Endometrial microvascular endothelial cells (primary cell): ENCODE data around the gene ATAT1. TPM values are rescaled to one million over a fixed set of nuclear protein-coding genes. Genes with fewer than 3 reads are reported as not detected.

Source experiments
- in situ Hi-C: cut with HindIII; loops from 2 replicates; pipeline ENCODE4 v1.10.0; 2017; ENCODE audit warnings: low sequenced_read_pairs, low pct_unique_long_range_greater_than_20kb; ENCODE audit errors: inconsistent ontology term
- total RNA-seq: library from RNA; depleted of rRNA; stranded (reverse); fragments of >200 nt; gene quantifications from one replicate; pipeline ENCODE4 v1.2.3, GENCODE V29; 2015; ENCODE audit errors: inconsistent ontology term

Gene ATAT1
- total RNA-seq, 1 donor from 2014 or later: 4.1 TPM

GRCh38 chr6:30678964-30679726 is 52.5 kb downstream of the ATAT1 start:
- in situ Hi-C loops: no loop called here

GRCh38 chr6:30679765-30680535 is 53.3 kb downstream of the ATAT1 start:
- in situ Hi-C loops: loop anchor here (10.0 kb wide), 1 partner anchor 135 kb away; no protein-coding TSS in a partner anchor

DNA sequence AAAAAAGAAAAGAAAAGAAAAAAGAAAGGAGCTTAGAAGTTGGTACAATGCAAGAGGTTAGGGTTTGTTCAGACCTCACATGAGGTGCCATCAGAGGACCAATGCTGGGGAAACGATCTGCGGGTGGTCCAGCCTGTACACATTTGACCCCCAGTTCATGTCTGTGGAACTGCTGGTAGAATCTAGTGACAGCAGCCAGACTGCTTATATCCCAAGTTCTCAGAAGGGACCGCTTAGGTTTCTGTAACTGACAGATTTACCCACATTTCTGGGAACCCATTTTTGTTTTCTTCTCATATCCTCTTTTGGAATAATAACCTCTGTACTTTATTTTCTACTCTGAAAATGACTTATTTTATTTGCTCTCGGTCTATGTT is 55.1 kb downstream of the ATAT1 start:
- in situ Hi-C loops: loop anchor here (10.0 kb wide), 1 partner anchor 137 kb away; no protein-coding TSS in a partner anchor

DNA sequence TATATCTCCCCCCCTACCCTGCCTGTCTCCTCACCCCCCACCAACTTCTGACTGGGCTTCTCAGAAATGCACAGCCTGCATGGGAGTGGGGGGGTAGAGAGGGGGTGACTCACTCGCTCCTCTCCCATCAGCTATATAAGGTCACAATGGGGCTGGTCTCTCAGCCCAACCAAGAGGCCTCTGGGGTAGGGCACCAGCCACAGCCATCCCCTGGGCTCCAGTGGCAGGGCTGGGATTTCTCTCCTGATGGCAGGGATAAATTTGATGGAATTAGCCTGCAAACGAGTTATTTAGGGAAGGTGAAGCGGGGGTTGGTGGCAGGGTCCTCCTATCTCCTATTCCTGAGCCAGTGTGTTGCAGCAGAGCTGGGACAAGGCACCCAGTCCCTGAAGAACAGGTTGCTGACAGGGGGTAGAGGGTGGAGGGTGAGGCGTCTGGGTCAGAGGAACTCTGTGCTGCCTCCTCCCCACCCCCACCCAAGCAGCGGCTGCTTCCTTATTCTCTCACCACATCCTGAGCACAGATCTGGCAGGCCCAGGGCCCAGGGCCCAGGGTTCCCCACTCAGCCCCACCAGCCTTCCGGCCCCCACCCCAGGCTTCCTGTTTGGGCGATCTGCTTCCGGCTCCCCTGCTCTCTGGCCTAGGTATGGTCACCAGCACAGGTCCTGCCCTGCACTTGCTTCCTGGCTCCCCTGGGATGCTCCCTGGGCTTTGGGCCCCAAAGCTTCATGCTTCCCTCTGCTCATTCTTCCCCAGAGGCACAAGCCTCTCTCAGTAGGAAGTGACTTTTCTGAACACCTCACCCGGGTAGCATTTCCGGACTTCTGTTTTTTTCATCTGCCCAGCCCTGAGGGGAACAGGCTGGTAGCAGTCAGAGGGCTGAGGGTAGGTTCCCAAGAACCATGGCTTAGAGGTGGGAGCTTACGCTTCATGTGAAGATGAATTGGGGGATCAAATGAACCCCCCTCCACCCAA is 55.8 kb downstream of the ATAT1 start:
- in situ Hi-C loops: loop anchor here (10.0 kb wide), 1 partner anchor 138 kb away; no protein-coding TSS in a partner anchor

DNA sequence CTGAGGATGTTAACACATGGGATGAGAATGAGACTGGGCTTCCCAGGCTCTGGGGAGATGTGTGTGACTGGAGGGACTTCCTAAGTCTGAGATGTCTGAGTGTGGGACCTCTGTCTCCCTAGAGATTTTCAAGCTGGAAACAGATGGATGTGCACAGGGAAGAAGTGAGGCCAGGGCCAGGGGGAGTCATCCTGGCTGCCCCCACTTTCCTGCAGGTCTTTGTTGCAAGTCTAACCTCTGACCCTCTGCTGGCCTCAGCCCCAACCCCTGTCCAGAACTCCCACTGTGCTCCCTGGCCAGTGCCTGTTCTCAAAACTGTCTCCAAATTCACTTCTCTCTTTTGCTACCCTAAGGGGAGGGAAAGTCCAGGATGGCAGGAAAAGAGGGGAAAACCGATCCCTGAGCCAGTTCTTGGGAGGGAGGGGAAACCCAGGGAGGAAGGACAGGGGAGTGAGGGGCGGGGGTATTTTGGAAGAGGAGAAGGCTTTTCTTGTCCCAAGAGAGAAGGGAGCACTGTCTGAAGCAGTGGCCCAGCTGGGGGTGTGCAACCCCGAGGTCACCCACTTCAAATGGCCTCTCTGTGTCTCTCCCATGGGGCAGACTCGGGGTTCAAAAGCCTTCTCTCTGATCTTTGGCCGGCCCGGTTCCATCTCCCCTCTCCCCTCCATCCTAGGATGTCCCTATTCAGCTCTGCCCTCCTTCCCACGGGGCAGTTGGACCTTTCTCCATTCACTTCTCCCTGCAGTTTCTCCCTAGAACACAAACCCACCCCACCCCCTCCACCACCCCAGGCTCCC is 56.7 kb downstream of the ATAT1 start:
- in situ Hi-C loops: loop anchor here (10.0 kb wide), 1 partner anchor 139 kb away; no protein-coding TSS in a partner anchor

- in situ Hi-C loops: loop anchor here (10.0 kb wide), 1 partner anchor 139 kb away; no protein-coding TSS in a partner anchor
Observed at GRCh38 chr6:30683980-30684338, 57.3 kb downstream of the ATAT1 start.

DNA sequence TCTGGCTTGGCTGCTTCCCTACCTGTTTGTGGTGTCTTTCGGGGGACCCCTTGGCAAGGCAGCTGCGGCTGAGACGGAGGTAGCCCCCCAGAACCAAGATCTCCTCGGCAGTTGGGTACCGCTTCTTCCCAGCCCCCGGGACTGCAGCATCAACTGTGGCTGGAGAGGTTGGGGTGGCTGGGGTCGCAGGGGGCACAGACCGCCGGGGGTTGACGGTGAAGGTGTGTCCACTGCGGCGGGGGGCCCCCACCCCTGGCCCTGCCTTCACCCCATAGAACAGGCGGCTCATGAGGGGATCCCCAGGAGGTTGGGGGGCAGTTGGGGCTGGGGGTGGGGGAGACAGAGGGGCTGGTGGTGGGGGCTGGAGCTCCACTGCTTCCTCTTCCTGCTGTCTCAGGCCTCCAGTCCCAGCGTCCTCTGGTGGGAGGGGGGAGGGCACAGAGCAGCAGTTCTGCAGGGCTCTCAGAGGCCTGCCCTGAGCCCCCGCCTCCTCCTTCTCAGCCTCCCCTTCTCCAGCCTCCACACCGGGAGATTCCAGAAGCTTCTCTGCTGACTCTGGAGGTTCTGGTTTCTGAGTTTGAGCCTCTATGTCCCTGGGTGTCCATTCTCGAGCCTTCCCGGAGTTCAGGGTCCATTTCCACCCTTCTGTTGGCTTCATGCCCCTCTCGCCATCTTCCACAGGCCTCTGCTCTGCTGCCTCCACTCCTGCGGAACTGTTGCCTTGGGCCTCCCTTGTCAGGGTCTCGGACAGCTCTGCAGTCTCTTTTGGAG is 57.9 kb downstream of the ATAT1 start:
- in situ Hi-C loops: loop anchor here (10.0 kb wide), 1 partner anchor 140 kb away; no protein-coding TSS in a partner anchor

- in situ Hi-C loops: loop anchor here (10.0 kb wide), 1 partner anchor 141 kb away; no protein-coding TSS in a partner anchor
Observed at GRCh38 chr6:30685157-30686008, 58.7 kb downstream of the ATAT1 start.

GRCh38 chr6:30686009-30686907 is 59.6 kb downstream of the ATAT1 start, which contains the start of gene PPP1R18:
PPP1R18 (minus strand) TSS chr6:30686645; CDS start chr6:30686018, 627 bp downstream.
- in situ Hi-C loops: loop anchor here (10.0 kb wide), 1 partner anchor 141 kb away; no protein-coding TSS in a partner anchor

DNA sequence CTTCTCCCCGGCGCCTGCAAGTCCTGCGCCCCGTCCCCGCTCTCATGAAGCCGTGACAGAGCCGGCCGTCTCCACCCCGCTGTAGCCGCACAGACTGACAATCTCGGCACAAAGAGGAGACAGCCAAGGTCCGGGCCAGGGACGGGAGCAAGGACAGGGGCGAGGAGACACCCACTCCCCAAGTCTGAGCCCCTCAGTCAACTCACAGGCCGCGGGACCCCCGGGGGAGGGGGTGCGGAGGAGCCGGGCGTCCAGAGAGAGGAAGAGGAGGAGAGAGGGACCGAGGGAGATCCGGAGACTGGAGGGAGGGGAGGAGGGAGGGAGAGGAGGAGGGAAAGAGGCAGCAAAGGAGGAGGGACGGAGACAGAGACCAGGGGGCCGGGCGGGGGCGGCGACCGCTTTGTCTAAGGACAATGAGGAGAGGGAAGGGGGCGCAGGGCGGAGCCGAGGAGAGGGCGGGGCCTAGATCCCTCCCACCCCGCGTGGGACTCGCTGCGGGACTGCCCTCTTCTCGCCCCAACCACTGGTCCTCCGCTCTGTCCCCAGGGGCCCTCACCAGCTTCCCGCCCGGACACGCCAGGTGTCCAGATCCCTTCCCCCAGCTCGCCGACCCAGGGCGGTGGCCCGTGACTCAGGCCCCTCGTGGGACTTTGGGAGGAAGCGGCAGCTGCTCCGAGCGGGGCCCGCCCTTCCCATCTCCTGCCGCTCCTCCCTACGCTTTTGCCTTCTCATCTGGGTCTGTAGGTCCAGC is 60.4 kb downstream of the ATAT1 start:
- in situ Hi-C loops: loop anchor here (10.0 kb wide), 1 partner anchor 142 kb away; no protein-coding TSS in a partner anchor

DNA sequence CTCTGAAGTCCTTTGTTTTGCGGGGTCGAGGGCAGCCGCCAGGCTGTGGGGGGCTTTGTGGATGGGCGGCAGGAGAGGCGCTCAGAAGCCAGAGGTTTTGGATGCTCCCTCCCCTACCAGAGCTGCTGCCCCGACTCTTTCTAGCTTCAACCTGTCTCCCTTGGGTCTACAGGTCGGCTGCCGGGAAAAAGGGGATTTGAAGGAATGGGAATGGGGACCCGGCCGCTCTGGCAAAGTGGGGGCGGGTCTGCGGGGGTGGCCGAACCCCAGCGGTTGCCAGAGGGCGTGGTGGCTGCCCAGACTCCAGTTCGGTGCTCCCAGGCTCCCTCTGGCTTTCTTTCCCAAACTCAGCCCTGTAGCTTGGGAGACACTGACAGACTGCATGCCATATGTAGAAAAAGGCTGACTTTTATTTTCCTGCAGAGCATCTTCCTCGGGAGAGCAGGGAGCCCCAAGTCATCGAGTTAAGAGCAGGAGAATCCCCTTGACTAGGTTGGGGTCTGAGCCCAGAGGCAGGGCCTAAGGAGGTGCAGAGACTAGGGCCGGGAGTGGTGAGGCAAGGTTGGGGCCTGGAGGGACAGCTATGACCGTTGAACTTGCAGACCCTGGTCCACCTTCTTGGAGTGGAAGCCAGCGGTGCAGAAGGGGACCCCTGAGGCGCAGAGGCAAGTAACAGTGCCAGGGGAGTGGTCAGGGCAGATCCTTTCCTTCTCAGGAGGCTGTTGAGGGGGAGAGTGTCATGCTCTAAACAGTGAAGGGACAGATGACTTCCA is 61.2 kb downstream of the ATAT1 start:
- in situ Hi-C loops: loop anchor here (10.0 kb wide), 1 partner anchor 143 kb away; no protein-coding TSS in a partner anchor

- in situ Hi-C loops: loop anchor here (10.0 kb wide), 1 partner anchor 144 kb away; no protein-coding TSS in a partner anchor
Observed at GRCh38 chr6:30688569-30688968, 61.9 kb downstream of the ATAT1 start.

- in situ Hi-C loops: loop anchor here (10.0 kb wide), 1 partner anchor 144 kb away; no protein-coding TSS in a partner anchor
Observed at GRCh38 chr6:30689022-30689865, 62.6 kb downstream of the ATAT1 start.
